Progenitor cell of endocrine pancreas (in vitro differentiated cells): ENCODE data around the gene SCRT2. TPM values are rescaled to one million over a fixed set of nuclear protein-coding genes. Genes with fewer than 3 reads are reported as not detected.

Experiments used
- DNase-seq: peaks from one replicate; pipeline ENCODE4 v3.0.0; 2021; ENCODE audit warnings: low spot score; ENCODE audit not compliant: unreplicated experiment
- H3K27ac Mint-ChIP-seq: 2 replicates; pipeline ENCODE4 v1.8.0; 2021; ENCODE audit warnings: mild to moderate bottlenecking, moderate library complexity, mixed read lengths
- H3K27me3 Mint-ChIP-seq: 2 replicates; pipeline ENCODE4 v1.8.0; 2021; ENCODE audit warnings: mixed read lengths
- H3K36me3 Mint-ChIP-seq: 2 replicates; pipeline ENCODE4 v1.8.0; 2022; ENCODE audit warnings: mixed read lengths; ENCODE audit not compliant: insufficient read depth
- H3K4me1 Mint-ChIP-seq: 2 replicates; pipeline ENCODE4 v1.8.0; 2021; ENCODE audit warnings: low read depth, mixed read lengths
- H3K4me3 Mint-ChIP-seq: 2 replicates; pipeline ENCODE4 v1.8.0; 2021; ENCODE audit warnings: low read depth, mild to moderate bottlenecking, moderate library complexity, mixed read lengths
- H3K9me3 Mint-ChIP-seq: 2 replicates; pipeline ENCODE4 v1.8.0; 2021; ENCODE audit warnings: low read depth, mixed read lengths
- total RNA-seq: library from RNA; stranded (reverse); gene quantifications from 2 replicates; pipeline ENCODE4 v1.2.1, GENCODE V29; 2021
- TF ChIP-seq, protein P1 (sequence below): fragments of 200-600 bp; sonication (generic); IDR thresholded peaks from one replicate; pipeline ENCODE4 v1.5.0; 2021; ENCODE audit warnings: antibody characterized with exemption, mild to moderate bottlenecking; ENCODE audit not compliant: unreplicated experiment

SCRT2 gene
- total RNA-seq, 1 donor from 2014 or later = not detected

DNA sequence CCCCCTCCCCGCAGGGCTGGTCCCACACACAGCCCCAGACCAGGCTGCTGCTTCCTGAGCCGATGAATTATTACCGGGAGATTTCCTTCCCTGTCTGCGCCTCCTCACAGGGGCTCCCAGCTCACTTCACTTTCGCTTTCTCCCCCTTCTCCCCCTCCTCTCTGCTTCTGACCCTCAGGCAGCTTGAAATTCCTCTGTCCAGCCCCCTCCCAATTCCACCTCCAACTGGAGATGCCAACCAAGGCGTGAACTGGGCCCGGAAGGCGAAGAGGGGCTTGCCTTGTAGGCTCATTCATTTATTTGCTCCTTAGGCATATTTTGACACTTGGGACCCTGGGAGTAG is 63.8 kb downstream of the SCRT2 start:
- Mint-ChIP-seq H3K4me1 (no peaks in the 10 kb centered on the region), H3K27me3 (peaks cover 70% of the 10 kb centered on the region), H3K9me3 (no peaks in the 10 kb centered on the region), H3K36me3 (no peaks in the 10 kb centered on the region), H3K4me3 (no peak overlapping the region), H3K27ac (no peak overlapping the region)
- DNase-seq = no peak
- TF ChIP-seq, protein P1, sequence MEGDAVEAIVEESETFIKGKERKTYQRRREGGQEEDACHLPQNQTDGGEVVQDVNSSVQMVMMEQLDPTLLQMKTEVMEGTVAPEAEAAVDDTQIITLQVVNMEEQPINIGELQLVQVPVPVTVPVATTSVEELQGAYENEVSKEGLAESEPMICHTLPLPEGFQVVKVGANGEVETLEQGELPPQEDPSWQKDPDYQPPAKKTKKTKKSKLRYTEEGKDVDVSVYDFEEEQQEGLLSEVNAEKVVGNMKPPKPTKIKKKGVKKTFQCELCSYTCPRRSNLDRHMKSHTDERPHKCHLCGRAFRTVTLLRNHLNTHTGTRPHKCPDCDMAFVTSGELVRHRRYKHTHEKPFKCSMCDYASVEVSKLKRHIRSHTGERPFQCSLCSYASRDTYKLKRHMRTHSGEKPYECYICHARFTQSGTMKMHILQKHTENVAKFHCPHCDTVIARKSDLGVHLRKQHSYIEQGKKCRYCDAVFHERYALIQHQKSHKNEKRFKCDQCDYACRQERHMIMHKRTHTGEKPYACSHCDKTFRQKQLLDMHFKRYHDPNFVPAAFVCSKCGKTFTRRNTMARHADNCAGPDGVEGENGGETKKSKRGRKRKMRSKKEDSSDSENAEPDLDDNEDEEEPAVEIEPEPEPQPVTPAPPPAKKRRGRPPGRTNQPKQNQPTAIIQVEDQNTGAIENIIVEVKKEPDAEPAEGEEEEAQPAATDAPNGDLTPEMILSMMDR = no peak

Other genes starting within 250 kb of the SCRT2 start
- gene TBC1D20, start 213.3 kb downstream of the SCRT2 start, total RNA-seq = 30.3 and 33.2 TPM in 2 replicates
- gene CSNK2A1, start 132.0 kb downstream of the SCRT2 start, total RNA-seq = 175 and 185 TPM in 2 replicates
- not detected in 2 replicates for gene TCF15, start 65.5 kb downstream of the SCRT2 start, total RNA-seq
- gene SRXN1, start 22.6 kb downstream of the SCRT2 start, total RNA-seq = 12.0 and 13.8 TPM in 2 replicates
- gene SLC52A3, start 92.7 kb upstream of the SCRT2 start, total RNA-seq = 0.38 and 0.44 TPM in 2 replicates
- 17.4 and 17.9 TPM in 2 replicates for gene FAM110A, start 157.9 kb upstream of the SCRT2 start, total RNA-seq
- not detected in 2 replicates for gene ANGPT4, start 240.5 kb upstream of the SCRT2 start, total RNA-seq